Duodenal mucosa (tissue), 2 donors: ENCODE data around the gene CXCL6.
A peak's percentile ranks its signal among the peaks of the same experiment; 100 is the strongest.

Experiments
- H3K27ac ChIP-seq: one replicate; pipeline ENCODE4 v1.7.0; 2013; ENCODE audit warnings: low read depth, low read length
- H3K27me3 ChIP-seq, 2 donors: one replicate each; pipeline ENCODE4 v1.7.0; 2013; ENCODE audit warnings: low read length in 2 of 2, control low read depth in 1 of 2; ENCODE audit not compliant: insufficient read depth in 2 of 2, control insufficient read depth in 1 of 2
- H3K36me3 ChIP-seq, 2 donors: one replicate each; pipeline ENCODE4 v1.7.0; 2013; ENCODE audit warnings: low read length in 2 of 2, control low read depth in 1 of 2; ENCODE audit not compliant: insufficient read depth in 2 of 2, control insufficient read depth in 1 of 2
- H3K4me1 ChIP-seq, 2 donors: one replicate each; pipeline ENCODE4 v1.7.0; 2013; ENCODE audit warnings: low read length in 2 of 2, control low read depth in 1 of 2; ENCODE audit not compliant: insufficient read depth in 2 of 2, control insufficient read depth in 1 of 2
- H3K4me3 ChIP-seq, 2 donors: one replicate each; pipeline ENCODE4 v1.7.0; 2013; ENCODE audit warnings: low read length in 2 of 2, low read depth in 1 of 2
- H3K9ac ChIP-seq, 2 donors: one replicate each; pipeline ENCODE4 v1.7.0; 2013; ENCODE audit warnings: low read length in 2 of 2, low read depth in 1 of 2
- H3K9me3 ChIP-seq, 2 donors: one replicate each; pipeline ENCODE4 v1.7.0; 2013; ENCODE audit warnings: low read length in 2 of 2, control low read depth in 1 of 2; ENCODE audit not compliant: control insufficient read depth in 1 of 2

The CXCL6 gene

DNA sequence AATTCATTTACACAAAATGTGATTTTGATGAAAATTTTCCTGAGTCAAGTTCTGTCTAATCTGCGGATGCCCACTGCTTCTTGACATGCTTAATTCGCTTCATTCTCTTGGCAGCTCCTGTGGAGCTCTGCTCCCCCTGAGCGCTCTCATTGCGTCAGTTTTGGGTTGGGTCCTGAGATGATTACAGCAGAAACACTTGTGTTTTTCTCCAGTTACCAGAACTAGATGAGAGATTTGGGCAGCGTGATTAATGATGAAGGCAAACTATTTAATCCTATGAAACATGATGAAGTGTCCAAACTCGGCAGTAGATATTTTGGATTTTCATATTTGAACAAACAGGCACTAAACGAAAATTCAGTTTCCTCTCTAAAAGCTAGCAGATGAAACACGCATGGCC lies 28.5 kb downstream of the CXCL6 start:
- H3K27ac ChIP-seq = no peak overlapping the region
- H3K27me3 ChIP-seq = no peaks in the 10 kb centered on the region
- H3K9ac ChIP-seq = no peak overlapping the region
- H3K9me3 ChIP-seq = no peaks in the 10 kb centered on the region
- H3K4me1 ChIP-seq = peaks cover 3 to 10% of the 10 kb centered on the region in 2 donors
- H3K36me3 ChIP-seq = no peaks in the 10 kb centered on the region
- H3K4me3 ChIP-seq = no peak overlapping the region

DNA sequence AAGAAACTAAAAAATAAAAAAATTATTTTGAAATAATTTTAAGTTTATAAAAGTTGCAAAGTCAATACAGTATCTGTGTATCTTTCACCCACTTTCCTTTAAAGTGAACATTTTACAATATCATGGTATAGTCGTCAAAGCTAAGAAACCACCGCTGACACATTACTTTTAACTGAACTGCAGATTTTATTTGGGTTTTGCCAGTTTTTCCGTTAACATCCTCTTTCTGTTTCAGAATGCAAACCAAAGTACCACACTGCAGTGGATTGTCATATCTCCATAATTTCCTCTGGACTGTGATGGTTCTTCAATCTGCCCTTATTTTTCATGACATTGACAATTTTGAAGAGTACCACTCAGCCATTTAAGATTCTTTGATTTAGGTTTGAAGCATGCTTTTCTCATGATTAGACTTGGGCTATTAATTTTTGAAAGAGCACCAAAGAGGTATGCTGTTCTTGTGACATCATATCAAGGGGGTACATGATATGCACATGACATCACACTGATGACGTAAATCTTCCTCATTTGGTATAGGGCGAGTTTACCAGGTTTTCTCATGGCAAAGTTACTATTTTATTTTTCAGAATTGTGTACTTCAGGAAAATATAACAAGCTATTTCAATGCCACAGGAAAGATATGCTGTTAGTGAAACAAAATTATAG lies 29.1 kb downstream of the CXCL6 start:
- Histone ChIP-seq H3K27ac (no peak overlapping the region), H3K9me3 (no peaks in the 10 kb centered on the region), H3K36me3 (no peaks in the 10 kb centered on the region), H3K4me1 (peaks cover 3 to 8% of the 10 kb centered on the region in 2 donors), H3K27me3 (no peaks in the 10 kb centered on the region), H3K4me3 (no peak overlapping the region), H3K9ac (no peak overlapping the region)

DNA sequence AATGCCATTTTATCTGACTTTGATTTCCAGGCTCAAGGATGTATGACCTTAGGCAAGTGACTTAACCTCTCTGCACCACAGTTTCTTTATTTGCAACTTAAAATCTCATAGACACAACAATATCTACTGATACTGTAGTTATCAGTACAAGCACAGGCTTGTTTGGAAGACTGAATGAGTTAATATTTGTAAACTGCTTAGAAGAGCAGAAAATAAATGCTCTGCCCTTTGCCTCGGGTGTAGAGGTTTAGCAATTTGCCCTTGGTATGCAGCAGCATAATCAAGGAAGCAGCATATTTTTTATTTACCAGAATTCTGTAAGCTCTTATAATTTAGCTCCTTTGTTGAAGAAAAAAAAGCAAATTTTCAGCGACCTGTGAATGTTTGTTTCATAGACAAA lies 29.8 kb downstream of the CXCL6 start:
- Histone ChIP-seq H3K27me3 (no peaks in the 10 kb centered on the region), H3K27ac (no peak overlapping the region), H3K4me3 (no peak overlapping the region), H3K4me1 (peaks cover 3 to 8% of the 10 kb centered on the region in 2 donors), H3K9ac (no peak overlapping the region), H3K36me3 (no peaks in the 10 kb centered on the region), H3K9me3 (no peaks in the 10 kb centered on the region)

DNA sequence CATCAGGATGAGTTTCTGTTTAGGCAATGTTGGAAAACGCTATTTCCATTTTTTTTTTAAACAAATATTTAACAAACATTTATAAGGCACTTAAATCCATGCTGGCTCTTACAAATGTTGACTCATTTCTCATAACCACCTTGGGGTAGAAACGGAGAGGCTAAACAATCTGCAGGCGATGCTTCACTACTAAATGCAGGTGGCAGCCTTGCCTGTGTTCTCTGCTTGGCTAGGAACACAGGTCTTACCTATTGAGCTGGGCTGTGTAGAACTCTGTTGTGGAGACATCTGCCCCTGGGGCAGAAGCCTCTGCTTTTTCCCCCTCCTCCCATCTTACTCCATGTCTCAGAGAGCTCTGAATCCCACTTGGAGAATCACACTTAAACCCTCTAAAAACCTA lies 31.3 kb downstream of the CXCL6 start:
- Histone ChIP-seq H3K27me3 (no peaks in the 10 kb centered on the region), H3K4me1 (peaks cover 3 to 8% of the 10 kb centered on the region in 2 donors), H3K4me3 (no peak overlapping the region), H3K36me3 (no peaks in the 10 kb centered on the region), H3K9me3 (no peaks in the 10 kb centered on the region), H3K27ac (no peak overlapping the region), H3K9ac (no peak overlapping the region)

DNA sequence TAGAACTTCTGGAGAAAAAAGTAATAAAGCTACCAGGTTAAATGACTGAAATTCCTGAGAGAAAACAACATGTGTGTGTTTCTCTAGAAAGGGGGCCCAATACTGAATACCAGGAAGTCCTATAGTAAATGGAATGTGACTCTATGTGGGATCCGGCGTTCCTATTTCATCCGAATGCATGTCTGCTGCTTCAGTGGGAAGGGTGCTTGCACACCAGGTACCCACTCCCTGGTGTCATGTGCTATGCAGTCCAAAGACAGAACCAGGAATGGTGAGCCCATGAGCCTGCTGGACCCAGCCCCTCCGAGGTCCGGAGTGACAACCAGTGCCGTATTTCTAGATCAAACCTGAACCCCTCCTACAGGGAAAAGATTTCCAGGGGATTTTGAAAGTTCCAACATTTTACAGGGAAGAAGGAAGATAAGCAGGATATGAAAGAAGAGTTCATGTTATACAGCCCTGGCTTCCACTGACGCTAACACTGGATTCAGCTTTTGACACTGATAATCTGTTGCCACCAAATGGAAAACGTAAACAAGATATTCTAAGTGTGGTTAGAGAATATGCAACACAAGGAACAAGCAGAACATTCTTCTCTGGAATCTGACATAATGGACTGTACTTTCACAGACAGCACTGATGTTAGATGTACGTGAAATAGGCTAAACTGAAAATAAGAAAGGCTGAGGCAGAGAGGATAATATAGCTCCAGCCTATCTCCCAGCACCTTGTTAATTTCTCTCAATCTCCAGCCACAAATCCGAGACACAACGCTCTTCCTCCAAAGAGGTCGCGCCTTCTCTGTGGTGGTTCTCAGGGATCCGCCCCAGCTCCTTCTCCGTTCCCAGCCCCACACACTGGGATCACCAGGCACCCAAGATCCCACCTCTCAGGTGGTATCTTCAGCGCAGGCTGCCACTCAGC lies 32.0 kb downstream of the CXCL6 start:
- peak overlapping the region; percentile 46 to 56 for H3K9ac ChIP-seq
- no peaks in the 10 kb centered on the region for H3K9me3 ChIP-seq
- no peaks in the 10 kb centered on the region for H3K36me3 ChIP-seq
- H3K27ac ChIP-seq = no peak overlapping the region
- no peaks in the 10 kb centered on the region for H3K27me3 ChIP-seq
- H3K4me3 ChIP-seq = peak overlapping the region; percentile 70 to 74
- peaks cover 3 to 8% of the 10 kb centered on the region in 2 donors for H3K4me1 ChIP-seq

DNA sequence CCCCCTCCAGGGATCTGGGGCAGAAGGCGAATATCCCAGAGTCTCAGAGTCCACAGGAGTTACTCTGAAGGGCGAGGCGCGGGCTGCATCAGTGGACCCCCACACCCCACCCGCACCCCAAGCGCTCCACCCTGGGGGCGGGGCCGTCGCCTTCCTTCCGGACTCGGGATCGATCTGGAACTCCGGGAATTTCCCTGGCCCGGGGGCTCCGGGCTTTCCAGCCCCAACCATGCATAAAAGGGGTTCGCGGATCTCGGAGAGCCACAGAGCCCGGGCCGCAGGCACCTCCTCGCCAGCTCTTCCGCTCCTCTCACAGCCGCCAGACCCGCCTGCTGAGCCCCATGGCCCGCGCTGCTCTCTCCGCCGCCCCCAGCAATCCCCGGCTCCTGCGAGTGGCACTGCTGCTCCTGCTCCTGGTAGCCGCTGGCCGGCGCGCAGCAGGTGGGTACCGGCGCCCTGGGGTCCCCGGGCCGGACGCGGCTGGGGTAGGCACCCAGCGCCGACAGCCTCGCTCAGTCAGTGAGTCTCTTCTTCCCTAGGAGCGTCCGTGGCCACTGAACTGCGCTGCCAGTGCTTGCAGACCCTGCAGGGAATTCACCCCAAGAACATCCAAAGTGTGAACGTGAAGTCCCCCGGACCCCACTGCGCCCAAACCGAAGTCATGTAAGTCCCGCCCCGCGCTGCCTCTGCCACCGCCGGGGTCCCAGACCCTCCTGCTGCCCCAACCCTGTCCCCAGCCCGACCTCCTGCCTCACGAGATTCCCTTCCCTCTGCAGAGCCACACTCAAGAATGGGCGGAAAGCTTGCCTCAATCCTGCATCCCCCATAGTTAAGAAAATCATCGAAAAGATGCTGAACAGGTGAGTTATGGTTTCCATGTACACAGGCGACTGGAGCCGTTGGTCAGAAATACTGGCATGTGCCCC lies 32.9 kb downstream of the CXCL6 start, which contains the start of gene CXCL1:
TSS of gene CXCL1 (plus strand) at position 264 of the 926 bp plus-strand sequence. CDS start at position 342, 78 bp downstream.
- peaks cover 3 to 8% of the 10 kb centered on the region in 2 donors for H3K4me1 ChIP-seq
- H3K9me3 ChIP-seq = no peaks in the 10 kb centered on the region
- no peaks in the 10 kb centered on the region for H3K27me3 ChIP-seq
- no peaks in the 10 kb centered on the region for H3K36me3 ChIP-seq
- H3K4me3 ChIP-seq = peak within 1 kb of the TSS; percentile 70 to 74
- H3K9ac ChIP-seq = peak within 1 kb of the TSS; percentile 46 to 56
- no peak within 1 kb of the TSS for H3K27ac ChIP-seq

DNA sequence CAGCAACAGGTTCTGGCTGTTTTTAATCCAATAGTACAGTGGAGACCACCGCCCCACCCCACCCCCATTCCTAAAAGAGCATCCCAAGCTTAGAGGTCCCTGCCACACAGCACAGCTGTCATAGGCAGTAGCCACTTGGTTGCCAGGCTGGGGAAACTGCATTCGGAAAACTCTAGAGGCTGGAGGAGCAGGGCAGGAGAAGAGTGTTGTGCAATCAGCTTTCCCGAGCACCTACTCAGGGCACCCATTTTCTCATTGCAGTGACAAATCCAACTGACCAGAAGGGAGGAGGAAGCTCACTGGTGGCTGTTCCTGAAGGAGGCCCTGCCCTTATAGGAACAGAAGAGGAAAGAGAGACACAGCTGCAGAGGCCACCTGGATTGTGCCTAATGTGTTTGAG lies 33.8 kb downstream of the CXCL6 start:
- Histone ChIP-seq H3K9me3 (no peaks in the 10 kb centered on the region), H3K27me3 (no peaks in the 10 kb centered on the region), H3K27ac (no peak overlapping the region), H3K4me1 (peaks cover 3 to 8% of the 10 kb centered on the region in 2 donors), H3K4me3 (peak overlapping the region; percentile 70 to 74), H3K36me3 (no peaks in the 10 kb centered on the region), H3K9ac (peak overlapping the region in 1 of 2 donors; percentile 46)

DNA sequence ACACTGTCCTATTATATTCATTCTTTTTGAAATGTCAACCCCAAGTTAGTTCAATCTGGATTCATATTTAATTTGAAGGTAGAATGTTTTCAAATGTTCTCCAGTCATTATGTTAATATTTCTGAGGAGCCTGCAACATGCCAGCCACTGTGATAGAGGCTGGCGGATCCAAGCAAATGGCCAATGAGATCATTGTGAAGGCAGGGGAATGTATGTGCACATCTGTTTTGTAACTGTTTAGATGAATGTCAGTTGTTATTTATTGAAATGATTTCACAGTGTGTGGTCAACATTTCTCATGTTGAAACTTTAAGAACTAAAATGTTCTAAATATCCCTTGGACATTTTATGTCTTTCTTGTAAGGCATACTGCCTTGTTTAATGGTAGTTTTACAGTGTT lies 34.3 kb downstream of the CXCL6 start:
- peaks cover 3 to 6% of the 10 kb centered on the region in 2 donors for H3K4me1 ChIP-seq
- H3K27me3 ChIP-seq = no peaks in the 10 kb centered on the region
- no peak overlapping the region for H3K9ac ChIP-seq
- H3K4me3 ChIP-seq = peak overlapping the region in 1 of 2 donors; percentile 70
- H3K27ac ChIP-seq = no peak overlapping the region
- H3K36me3 ChIP-seq = no peaks in the 10 kb centered on the region
- H3K9me3 ChIP-seq = no peaks in the 10 kb centered on the region

DNA sequence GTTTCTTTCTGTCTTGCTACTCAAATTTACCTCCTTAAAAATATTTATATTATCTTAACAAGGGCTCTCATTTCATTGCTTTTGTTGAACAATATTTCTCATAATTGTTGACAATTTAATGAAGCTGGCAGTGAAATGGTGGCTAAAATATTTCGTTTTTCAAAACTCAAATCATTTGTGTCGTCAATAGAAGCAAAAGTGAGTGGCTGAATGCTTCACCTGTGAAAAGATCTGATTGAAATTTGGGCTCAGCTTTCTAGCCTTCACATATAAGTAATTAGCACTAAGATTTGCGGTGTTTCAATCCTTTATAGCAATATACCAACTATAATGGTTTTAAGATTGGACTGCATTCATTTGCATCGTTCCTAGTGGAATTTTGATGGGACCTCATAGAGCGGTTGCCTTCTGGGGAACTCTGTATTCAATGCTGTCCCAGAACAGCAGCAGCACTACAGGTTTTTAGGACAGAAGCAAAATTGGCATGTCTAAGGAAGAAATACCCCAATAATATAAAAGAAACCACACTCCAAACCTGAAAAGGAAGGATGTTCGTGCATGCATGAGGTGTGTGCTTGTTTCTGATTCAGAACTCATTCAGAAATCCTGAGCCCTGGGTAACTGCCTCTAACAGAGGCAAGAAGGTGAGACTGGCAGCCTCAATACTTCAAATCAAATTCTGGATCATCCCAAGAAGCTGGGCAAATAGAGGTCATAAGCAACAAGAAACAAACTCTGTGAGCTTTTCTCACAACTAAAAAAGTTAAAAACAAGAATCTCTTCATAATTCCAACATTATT lies 35.2 kb downstream of the CXCL6 start:
- H3K4me3 ChIP-seq = no peak overlapping the region
- no peak overlapping the region for H3K9ac ChIP-seq
- no peak overlapping the region for H3K27ac ChIP-seq
- no peaks in the 10 kb centered on the region for H3K9me3 ChIP-seq
- H3K27me3 ChIP-seq = no peaks in the 10 kb centered on the region
- H3K4me1 ChIP-seq = peaks cover 0 to 3% of the 10 kb centered on the region in 2 donors
- H3K36me3 ChIP-seq = no peaks in the 10 kb centered on the region
